ENCODE data around the gene ARHGAP32. TPM values are rescaled to one million over a fixed set of nuclear protein-coding genes. Genes with fewer than 3 reads are reported as not detected.
"Not testable (repeated sequence)": the region's sequence is repeated elsewhere in the genome, so short reads cannot be mapped to it uniquely, and the experiment has no call there.

ARHGAP32 gene
- polyA plus RNA-seq, 1 donor from 2014 or later: 12.0 TPM

- TF ChIP-seq EZH2 (IDR thresholded peaks at IDR 0.05; ENCODE audit: borderline replicate concordance, insufficient read depth, low read length, poor library complexity, severe bottlenecking): no peak
- TF ChIP-seq POLR2AphosphoS5 (IDR thresholded peaks at IDR 0.05): no peak
- TF ChIP-seq RAD21 (conservative IDR thresholded peaks at IDR 0.05): no peak
- no peak for TF ChIP-seq SMC3 (conservative IDR thresholded peaks at IDR 0.05; ENCODE audit: poor library complexity)
- no peak for TF ChIP-seq TAF1 (IDR thresholded peaks at IDR 0.05; ENCODE audit: low read depth)
- no peak for TF ChIP-seq EP300 (conservative IDR thresholded peaks at IDR 0.05; ENCODE audit: poor library complexity, severe bottlenecking)
- TF ChIP-seq REST (IDR thresholded peaks at IDR 0.05; ENCODE audit: borderline replicate concordance): no peak
- TF ChIP-seq CTCF (IDR thresholded peaks at IDR 0.05; ENCODE audit: poor library complexity, severe bottlenecking): no peak
- TF ChIP-seq MXI1 (conservative IDR thresholded peaks at IDR 0.05; ENCODE audit: poor library complexity, severe bottlenecking): no peak
Observed at GRCh38 chr11:129012880-129013279, 179.2 kb downstream of the ARHGAP32 start.

GRCh38 chr11:129006161-129006560 is 186.0 kb downstream of the ARHGAP32 start:
- H3K4me2 ChIP-seq (ENCODE audit: low read length): no peak overlapping the region
- H4K20me1 ChIP-seq (ENCODE audit: insufficient read depth): no peaks in the 10 kb centered on the region
- no peak overlapping the region for H3K9ac ChIP-seq (ENCODE audit: low read length)
- no peak overlapping the region for H3K27ac ChIP-seq (ENCODE audit: low read length)
- peaks cover 3% of the 10 kb centered on the region for H3K9me3 ChIP-seq (ENCODE audit: low read length)
- no peaks in the 10 kb centered on the region for H3K27me3 ChIP-seq (ENCODE audit: insufficient read depth, low read depth, low read length)
- H2AFZ ChIP-seq (ENCODE audit: low read depth, low read length): no peak overlapping the region
- no peaks in the 10 kb centered on the region for H3F3A ChIP-seq (ENCODE audit: insufficient read depth, low read length, poor library complexity, severe bottlenecking)
- H3K4me3 ChIP-seq (ENCODE audit: low read length): no peak overlapping the region
- no peaks in the 10 kb centered on the region for H3K36me3 ChIP-seq (ENCODE audit: insufficient read depth, low read length)
- no peak for TF ChIP-seq CTCF (IDR thresholded peaks at IDR 0.05; ENCODE audit: poor library complexity, severe bottlenecking)
- TF ChIP-seq EZH2 (IDR thresholded peaks at IDR 0.05; ENCODE audit: borderline replicate concordance, insufficient read depth, low read length, poor library complexity, severe bottlenecking): no peak
- no peak for TF ChIP-seq TAF1 (IDR thresholded peaks at IDR 0.05; ENCODE audit: low read depth)
- TF ChIP-seq EP300 (conservative IDR thresholded peaks at IDR 0.05; ENCODE audit: poor library complexity, severe bottlenecking): no peak
- TF ChIP-seq REST (IDR thresholded peaks at IDR 0.05; ENCODE audit: borderline replicate concordance): no peak
- no peak for TF ChIP-seq SMC3 (conservative IDR thresholded peaks at IDR 0.05; ENCODE audit: poor library complexity)
- no peak for TF ChIP-seq POLR2AphosphoS5 (IDR thresholded peaks at IDR 0.05)
- no peak for TF ChIP-seq RAD21 (conservative IDR thresholded peaks at IDR 0.05)
- TF ChIP-seq MXI1 (conservative IDR thresholded peaks at IDR 0.05; ENCODE audit: poor library complexity, severe bottlenecking): no peak
- no peaks in the 10 kb centered on the region for H3K79me2 ChIP-seq (replicated peaks; ENCODE audit: insufficient read depth, low read length)
- H3K9me2 ChIP-seq (ENCODE audit: insufficient read depth, low read length): no peaks in the 10 kb centered on the region

More at GRCh38 chr11:129012880-129013279, 179.2 kb downstream of the ARHGAP32 start:
- H3K9me2 ChIP-seq (ENCODE audit: insufficient read depth, low read length): no peaks in the 10 kb centered on the region
- H3F3A ChIP-seq (ENCODE audit: insufficient read depth, low read length, poor library complexity, severe bottlenecking): no peaks in the 10 kb centered on the region
- peaks cover 3% of the 10 kb centered on the region for H3K36me3 ChIP-seq (ENCODE audit: insufficient read depth, low read length)
- no peaks in the 10 kb centered on the region for H3K79me2 ChIP-seq (replicated peaks; ENCODE audit: insufficient read depth, low read length)
- no peak overlapping the region for H3K27ac ChIP-seq (ENCODE audit: low read length)
- H2AFZ ChIP-seq (ENCODE audit: low read depth, low read length): no peak overlapping the region
- H3K9me3 ChIP-seq (ENCODE audit: low read length): no peaks in the 10 kb centered on the region
- H4K20me1 ChIP-seq (ENCODE audit: insufficient read depth): no peaks in the 10 kb centered on the region
- no peak overlapping the region for H3K4me2 ChIP-seq (ENCODE audit: low read length)
- no peaks in the 10 kb centered on the region for H3K27me3 ChIP-seq (ENCODE audit: insufficient read depth, low read depth, low read length)
- no peak overlapping the region for H3K9ac ChIP-seq (ENCODE audit: low read length)
- H3K4me3 ChIP-seq (ENCODE audit: low read length): no peak overlapping the region

- not testable (repeated sequence) for H3F3A ChIP-seq (ENCODE audit: insufficient read depth, low read length, poor library complexity, severe bottlenecking); H2AFZ ChIP-seq (ENCODE audit: low read depth, low read length); H3K9ac ChIP-seq (ENCODE audit: low read length); H3K27me3 ChIP-seq (ENCODE audit: insufficient read depth, low read depth, low read length); H3K36me3 ChIP-seq (ENCODE audit: insufficient read depth, low read length); H3K9me3 ChIP-seq (ENCODE audit: low read length); H3K79me2 ChIP-seq (replicated peaks; ENCODE audit: insufficient read depth, low read length); H3K27ac ChIP-seq (ENCODE audit: low read length); H4K20me1 ChIP-seq (ENCODE audit: insufficient read depth); H3K9me2 ChIP-seq (ENCODE audit: insufficient read depth, low read length); H3K4me3 ChIP-seq (ENCODE audit: low read length); H3K4me2 ChIP-seq (ENCODE audit: low read length)
Observed at GRCh38 chr11:128999165-128999564, 193.0 kb downstream of the ARHGAP32 start.
